Liver (tissue), 9 donors: ENCODE measurements around the gene COX7A2. TPM values are rescaled to one million over a fixed set of nuclear protein-coding genes. Genes with fewer than 3 reads are reported as not detected.

Experiments used
- DNase-seq: peaks from one replicate; pipeline ENCODE4 v3.0.0-alpha.2; 2017; ENCODE audit warnings: low spot score
- H3K27ac ChIP-seq, 2 donors: one replicate each; pipeline ENCODE4 v1.7.0; 2013; ENCODE audit warnings: inconsistent platforms in 2 of 2, low read length in 2 of 2, control low read depth in 1 of 2, low read depth in 1 of 2, mild to moderate bottlenecking in 1 of 2
- H3K27me3 ChIP-seq, 4 donors: one replicate each; pipeline versions ENCODE4 v1.6.1 to v1.7.0; 2013; ENCODE audit warnings: low read length in 3 of 4, inconsistent platforms in 1 of 4, mild to moderate bottlenecking in 1 of 4, moderate library complexity in 1 of 4; ENCODE audit not compliant: control insufficient read depth in 4 of 4, insufficient read depth in 4 of 4
- H3K36me3 ChIP-seq, 4 donors: one replicate each; pipeline versions ENCODE4 v1.6.1 to v1.7.0; 2013; ENCODE audit warnings: low read length in 3 of 4, mild to moderate bottlenecking in 3 of 4, low read depth in 1 of 4, moderate library complexity in 1 of 4; ENCODE audit not compliant: control insufficient read depth in 4 of 4, insufficient read depth in 3 of 4
- H3K4me1 ChIP-seq, 4 donors: one replicate each; pipeline versions ENCODE4 v1.6.1 to v1.7.0; 2013; ENCODE audit warnings: low read length in 3 of 4, mild to moderate bottlenecking in 3 of 4, moderate library complexity in 1 of 4; ENCODE audit not compliant: control insufficient read depth in 4 of 4, insufficient read depth in 4 of 4
- H3K4me3 ChIP-seq, 3 donors: one replicate each; pipeline versions ENCODE4 v1.6.1 to v1.7.0; 2013; ENCODE audit warnings: low read length in 3 of 3, control low read depth in 1 of 3, low read depth in 1 of 3, mild to moderate bottlenecking in 1 of 3
- H3K9ac ChIP-seq, 2 donors: one replicate each; pipeline ENCODE4 v1.7.0; 2013; ENCODE audit warnings: low read length in 2 of 2, mild to moderate bottlenecking in 2 of 2, moderate library complexity in 2 of 2, control low read depth in 1 of 2, low read depth in 1 of 2
- H3K9me3 ChIP-seq, 4 donors: one replicate each; pipeline versions ENCODE4 v1.6.1 to v1.7.0; 2013; ENCODE audit warnings: low read length in 3 of 4; ENCODE audit not compliant: control insufficient read depth in 4 of 4
- CTCF ChIP-seq: fragments of 150-350 bp; IDR thresholded peaks from 2 replicates; pipeline ENCODE4 v1.5.1; 2017; ENCODE audit warnings: improper control_type of control experiment, low read depth, low read length; ENCODE audit not compliant: missing input control
- FOXA1 ChIP-seq: IDR thresholded peaks from 2 replicates; pipeline ENCODE4 v1.6.1; 2016; ENCODE audit warnings: antibody characterized with exemption
- FOXA2 ChIP-seq: IDR thresholded peaks from 2 replicates; pipeline ENCODE4 v1.6.1; 2016; ENCODE audit warnings: antibody characterized with exemption
- HNF4A ChIP-seq, 2 donors: conservative IDR thresholded peaks; 2 replicates each; pipeline ENCODE4 v1.6.1; 2016; ENCODE audit warnings: antibody characterized with exemption in 2 of 2, mild to moderate bottlenecking in 2 of 2
- HNF4G ChIP-seq: IDR thresholded peaks from 2 replicates; pipeline ENCODE4 v1.6.1; 2016; ENCODE audit warnings: antibody characterized with exemption
- JUND ChIP-seq, 2 donors: IDR thresholded peaks; 2 replicates each; pipeline ENCODE4 v1.6.1; 2016; ENCODE audit warnings: antibody characterized with exemption in 2 of 2
- TAF1 ChIP-seq: conservative IDR thresholded peaks from 2 replicates; pipeline ENCODE4 v1.6.1; 2016; ENCODE audit warnings: antibody characterized with exemption, mild to moderate bottlenecking
- ZBTB33 ChIP-seq: IDR thresholded peaks from 2 replicates; pipeline ENCODE4 v1.6.1; 2016; ENCODE audit warnings: antibody characterized with exemption
- WGBS: extraction: QIAGEN DNeasy Blood & Tissue Kit; methylation state at CpG from one replicate; pipeline ENCODE4 v1.1.7; 2013; 5-methylcytosine and 5-hydroxymethylcytosine counted together
- polyA plus RNA-seq, 2 donors: library from polyadenylated mRNA; stranded (reverse) in 1 of 2; unstranded in 1 of 2; fragments of 200-250 nt in 1 of 2; fragments of >200 nt in 1 of 2; fragmentation: Nextera tagmentation in 1 of 2; extraction: Ambion mirVana in 1 of 2; gene quantifications; one replicate each; pipeline versions ENCODE4 v1.2.1 to v1.2.3, GENCODE V29; 2013 to 2015
- total RNA-seq, 2 donors: library from RNA; depleted of rRNA; stranded (reverse); fragments of >200 nt; gene quantifications; one replicate each; pipeline ENCODE4 v1.2.3, GENCODE V29; 2014
- TF ChIP-seq, protein P1 (sequence below): IDR thresholded peaks from 2 replicates; pipeline ENCODE4 v1.6.1; 2016; ENCODE audit warnings: antibody characterized with exemption, mild to moderate bottlenecking
- donor health status: healthy.
- donor health status: healthy.
- donor health status: healthy.
- donor health status: healthy.
- donor health status: healthy.

The COX7A2 gene
- total and polyA plus RNA-seq, 4 donors: 69.8 to 583 (median 289) TPM

DNA sequence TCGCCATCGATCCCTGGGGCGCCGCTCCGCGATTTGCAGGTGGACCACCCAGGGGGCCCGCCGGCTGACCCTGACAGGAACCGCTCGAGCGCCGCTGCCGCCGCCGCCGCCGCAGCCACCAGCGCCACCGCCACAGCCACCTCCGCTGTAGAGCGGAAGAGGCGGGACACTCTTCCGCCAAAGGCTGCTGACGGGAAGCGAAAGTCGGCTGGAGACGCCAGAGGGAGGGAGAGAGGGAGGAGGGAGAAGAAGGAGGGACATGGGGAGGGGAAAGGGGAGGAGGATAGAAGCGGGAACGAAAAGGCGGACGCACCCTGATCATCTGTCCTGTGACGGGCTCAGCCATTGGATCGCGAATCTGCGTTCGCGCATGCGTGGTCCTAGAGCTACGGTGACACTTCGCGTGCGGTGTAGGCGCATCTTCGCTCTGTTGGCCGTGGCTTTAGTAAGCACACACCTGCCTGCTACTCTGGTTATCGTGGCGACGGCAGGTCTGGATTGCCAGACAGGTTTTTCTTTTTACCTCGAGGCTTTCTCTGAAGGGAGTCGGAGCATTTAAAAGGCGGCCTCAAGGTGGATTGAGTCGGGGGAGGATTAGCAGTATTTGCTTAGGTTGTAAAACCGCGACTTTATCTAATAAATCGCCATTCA is 41.2 kb upstream of the COX7A2 start, which contains the start of gene TMEM30A (continued):
- TF ChIP-seq ZBTB33: peak; percentile 84
- peak; percentile 98 for TF ChIP-seq TAF1
- TF ChIP-seq JUND (IDR thresholded peaks at IDR 0.05): peak; percentile 12 to 18

DNA sequence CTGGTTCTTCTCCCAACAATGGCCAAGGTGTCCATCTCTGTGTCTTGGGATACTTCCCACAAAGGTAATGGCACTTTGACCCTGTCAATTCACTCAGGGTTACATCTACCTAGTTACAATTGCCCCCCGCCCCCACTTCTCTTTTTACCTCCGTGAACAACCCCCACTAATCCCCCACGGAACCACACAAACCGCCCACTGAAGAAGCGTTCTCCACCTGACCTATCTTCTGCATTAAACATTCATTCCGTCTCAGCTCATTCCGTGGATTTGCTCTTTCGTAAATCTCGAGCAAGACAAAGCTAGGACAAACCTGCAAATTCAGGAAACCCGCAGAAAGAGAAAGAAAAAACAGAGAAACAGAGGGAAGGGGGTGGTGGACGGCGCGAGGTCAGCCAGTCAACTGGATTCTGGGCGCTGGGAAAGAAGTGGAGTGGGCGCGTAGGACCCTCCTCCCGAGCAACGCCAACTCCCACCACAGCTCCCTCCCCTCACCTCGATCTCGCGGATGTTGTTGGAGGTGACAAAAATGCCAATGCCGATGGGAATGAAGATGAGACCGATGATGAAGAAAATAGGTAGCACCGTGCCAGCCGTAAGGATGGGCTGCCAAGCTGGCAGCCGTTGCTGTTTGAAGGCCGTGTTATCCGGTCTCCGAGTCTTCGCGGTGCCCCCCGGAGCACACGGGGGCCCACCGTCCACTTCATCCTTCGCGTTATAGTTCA is 40.5 kb upstream of the COX7A2 start:
- WGBS: under 1% methylated on average over 36 of the region's 36 CpGs
- Histone ChIP-seq H3K27me3 (no peaks in the 10 kb centered on the region), H3K4me3 (peak overlapping the region; percentile 81 to 100 (median 99)), H3K4me1 (peaks cover 5 to 31% (median 28%) of the 10 kb centered on the region in 4 donors), H3K36me3 (no peaks in the 10 kb centered on the region), H3K9ac (peak overlapping the region; percentile 91 to 97), H3K9me3 (no peaks in the 10 kb centered on the region), H3K27ac (peak overlapping the region; percentile 75 to 85)
- TF ChIP-seq ZBTB33: no peak
- TF ChIP-seq FOXA2: no peak
- no peak for TF ChIP-seq TAF1
- no peak for TF ChIP-seq HNF4A (conservative IDR thresholded peaks at IDR 0.05)
- peak; percentile 34 for DNase-seq

- WGBS: 77% methylated on average over 2 of the region's 2 CpGs
- DNase-seq: no peak
- Histone ChIP-seq H3K27me3 (no peaks in the 10 kb centered on the region), H3K4me1 (peaks cover 5 to 33% (median 29%) of the 10 kb centered on the region in 4 donors), H3K27ac (no peak overlapping the region), H3K9ac (no peak overlapping the region), H3K36me3 (no peaks in the 10 kb centered on the region), H3K9me3 (no peaks in the 10 kb centered on the region), H3K4me3 (peak overlapping the region in 1 of 3 donors; percentile 29)
- TF ChIP-seq FOXA1 (no peak), HNF4G (no peak), FOXA2 (no peak), CTCF (no peak), TAF1 (no peak)
- TF ChIP-seq, protein P1, sequence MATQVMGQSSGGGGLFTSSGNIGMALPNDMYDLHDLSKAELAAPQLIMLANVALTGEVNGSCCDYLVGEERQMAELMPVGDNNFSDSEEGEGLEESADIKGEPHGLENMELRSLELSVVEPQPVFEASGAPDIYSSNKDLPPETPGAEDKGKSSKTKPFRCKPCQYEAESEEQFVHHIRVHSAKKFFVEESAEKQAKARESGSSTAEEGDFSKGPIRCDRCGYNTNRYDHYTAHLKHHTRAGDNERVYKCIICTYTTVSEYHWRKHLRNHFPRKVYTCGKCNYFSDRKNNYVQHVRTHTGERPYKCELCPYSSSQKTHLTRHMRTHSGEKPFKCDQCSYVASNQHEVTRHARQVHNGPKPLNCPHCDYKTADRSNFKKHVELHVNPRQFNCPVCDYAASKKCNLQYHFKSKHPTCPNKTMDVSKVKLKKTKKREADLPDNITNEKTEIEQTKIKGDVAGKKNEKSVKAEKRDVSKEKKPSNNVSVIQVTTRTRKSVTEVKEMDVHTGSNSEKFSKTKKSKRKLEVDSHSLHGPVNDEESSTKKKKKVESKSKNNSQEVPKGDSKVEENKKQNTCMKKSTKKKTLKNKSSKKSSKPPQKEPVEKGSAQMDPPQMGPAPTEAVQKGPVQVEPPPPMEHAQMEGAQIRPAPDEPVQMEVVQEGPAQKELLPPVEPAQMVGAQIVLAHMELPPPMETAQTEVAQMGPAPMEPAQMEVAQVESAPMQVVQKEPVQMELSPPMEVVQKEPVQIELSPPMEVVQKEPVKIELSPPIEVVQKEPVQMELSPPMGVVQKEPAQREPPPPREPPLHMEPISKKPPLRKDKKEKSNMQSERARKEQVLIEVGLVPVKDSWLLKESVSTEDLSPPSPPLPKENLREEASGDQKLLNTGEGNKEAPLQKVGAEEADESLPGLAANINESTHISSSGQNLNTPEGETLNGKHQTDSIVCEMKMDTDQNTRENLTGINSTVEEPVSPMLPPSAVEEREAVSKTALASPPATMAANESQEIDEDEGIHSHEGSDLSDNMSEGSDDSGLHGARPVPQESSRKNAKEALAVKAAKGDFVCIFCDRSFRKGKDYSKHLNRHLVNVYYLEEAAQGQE: no peak
Measured at GRCh38 chr6:75282706-75283105, 39.1 kb upstream of the COX7A2 start.
